Prostate gland (tissue), 2 donors: ENCODE measurements around the gene FAM83C.

Experiments used
- CTCF ChIP-seq, 4 experiments: fragments of 200-600 bp in 2 of 4; fragments of 450-650 bp in 2 of 4; sonication (generic) in 2 of 4; IDR thresholded peaks; 1 replicate in 3 of 4; 2 replicates in 1 of 4; pipeline ENCODE4 v1.5.1; 2016 to 2019; ENCODE audit warnings: antibody characterized with exemption in 4 of 4, mild to moderate bottlenecking in 2 of 4, moderate library complexity in 2 of 4
- POLR2A ChIP-seq: fragments of 450-650 bp; IDR thresholded peaks from one replicate; pipeline ENCODE4 v1.6.1; 2016; ENCODE audit warnings: antibody characterized with exemption, mild to moderate bottlenecking
- POLR2AphosphoS5 ChIP-seq: sonication (generic); formaldehyde crosslinking; IDR thresholded peaks from one replicate; pipeline ENCODE4 v1.6.1; 2017; ENCODE audit warnings: antibody characterized with exemption

- no peak for TF ChIP-seq CTCF (IDR thresholded peaks at IDR 0.05)
- no peak for TF ChIP-seq POLR2A
- TF ChIP-seq POLR2AphosphoS5: no peak
Measured at GRCh38 chr20:35275741-35276251, 16.4 kb downstream of the FAM83C start.
